Right cardiac atrium (tissue), 5 donors: Measurements from ENCODE around the gene RSRC1. TPM values are rescaled to one million over a fixed set of nuclear protein-coding genes. Genes with fewer than 3 reads are reported as not detected.
A peak's percentile ranks its signal among the peaks of the same experiment; 100 is the strongest.
"Not testable (repeated sequence)": the region's sequence is repeated elsewhere in the genome, so short reads cannot be mapped to it uniquely, and the experiment has no call there.

Experiments used
- ATAC-seq, 2 donors: fragments of 200-7000 bp; cut with Tn5 transposase; one replicate each; pipeline versions ENCODE4 v1.8.0 to v1.9.1; 2020; ENCODE audit warnings: moderate library complexity in 2 of 2, mild to moderate bottlenecking in 1 of 2
- DNase-seq, 3 donors: peaks; one replicate each; pipeline ENCODE4 v3.0.0-alpha.2; 2020
- H3K27ac ChIP-seq: one replicate; pipeline ENCODE4 v1.5.1; 2013; ENCODE audit warnings: mild to moderate bottlenecking, low read length, control low read depth, moderate library complexity
- H3K27me3 ChIP-seq: one replicate; pipeline ENCODE4 v1.6.1; 2013; ENCODE audit not compliant: control insufficient read depth, insufficient read depth
- H3K4me1 ChIP-seq: one replicate; pipeline ENCODE4 v1.6.1; 2013; ENCODE audit warnings: low read length; ENCODE audit not compliant: control insufficient read depth, insufficient read depth
- H3K4me3 ChIP-seq: one replicate; pipeline ENCODE4 v1.5.1; 2013; ENCODE audit warnings: low read length, control low read depth
- H3K9me3 ChIP-seq: one replicate; pipeline ENCODE4 v1.6.1; 2013; ENCODE audit warnings: low read length; ENCODE audit not compliant: control insufficient read depth
- WGBS: extraction: QIAGEN DNeasy Blood & Tissue Kit; methylation state at CpG from one replicate; pipeline ENCODE4 v1.1.7; 2013; 5-methylcytosine and 5-hydroxymethylcytosine counted together
- intact Hi-C, 4 donors: fragments of 100-400 bp; cut with DNase I; formaldehyde crosslinking; loops; one replicate each; pipeline versions ENCODE4 v1.11.0 to v1.14.0; 2022 to 2023
- polyA plus RNA-seq: library from polyadenylated mRNA; stranded (reverse); fragments of 200-250 nt; gene quantifications from one replicate; pipeline ENCODE4 v1.2.3, GENCODE V29; 2013
- total RNA-seq, 4 donors: library from RNA; stranded (reverse); fragmentation: NEBNext Ultra II Directional; extraction: Animal tissue kit (Norgen Biotek cat#: 25700); gene quantifications; one replicate each; pipeline ENCODE4 v1.2.1, GENCODE V29; 2021
- donor health status: healthy with polysubstance abuse.
- donor health status: DM: no; HTN: yes; CAD: no.
- donor health status: DM: no; HTN: no; CAD: no.
- donor health status: DM: no; HTN: yes; CAD: no; lungs with severe emphysema.
- donor health status: DM: yes; HTN: yes; CAD: no.

Gene RSRC1
- total and polyA plus RNA-seq, 5 donors = 23.0 to 31.0 (median 28.2) TPM

GRCh38 chr3:158333736-158334135, 223.8 kb downstream of the RSRC1 start:
- whole genome bisulfite sequencing = 82% methylated on average over 1 of the region's 1 CpG
- DNase-seq (no peak), ATAC-seq (no peak)
- Histone ChIP-seq H3K4me1 (no peaks in the 10 kb centered on the region), H3K27ac (no peak overlapping the region), H3K9me3 (no peaks in the 10 kb centered on the region), H3K4me3 (no peak overlapping the region), H3K27me3 (no peaks in the 10 kb centered on the region)
- intact Hi-C loops = no loop called here

GRCh38 chr3:158337110-158337509, 227.2 kb downstream of the RSRC1 start:
- WGBS = 80% methylated on average over 7 of the region's 7 CpGs
- Histone ChIP-seq H3K4me3 (no peak overlapping the region), H3K27ac (no peak overlapping the region), H3K4me1 (no peaks in the 10 kb centered on the region), H3K9me3 (no peaks in the 10 kb centered on the region), H3K27me3 (no peaks in the 10 kb centered on the region)
- DNase-seq (no peak), ATAC-seq (no peak)
- intact Hi-C loops = no loop called here

GRCh38 chr3:158339638-158340037, 229.7 kb downstream of the RSRC1 start:
- ATAC-seq (no peak), DNase-seq (no peak)
- no peak overlapping the region for H3K4me3 ChIP-seq
- intact Hi-C loops = no loop called here
- H3K9me3 ChIP-seq = no peaks in the 10 kb centered on the region
- no peaks in the 10 kb centered on the region for H3K4me1 ChIP-seq
- H3K27ac ChIP-seq = no peak overlapping the region
- no peaks in the 10 kb centered on the region for H3K27me3 ChIP-seq

DNA sequence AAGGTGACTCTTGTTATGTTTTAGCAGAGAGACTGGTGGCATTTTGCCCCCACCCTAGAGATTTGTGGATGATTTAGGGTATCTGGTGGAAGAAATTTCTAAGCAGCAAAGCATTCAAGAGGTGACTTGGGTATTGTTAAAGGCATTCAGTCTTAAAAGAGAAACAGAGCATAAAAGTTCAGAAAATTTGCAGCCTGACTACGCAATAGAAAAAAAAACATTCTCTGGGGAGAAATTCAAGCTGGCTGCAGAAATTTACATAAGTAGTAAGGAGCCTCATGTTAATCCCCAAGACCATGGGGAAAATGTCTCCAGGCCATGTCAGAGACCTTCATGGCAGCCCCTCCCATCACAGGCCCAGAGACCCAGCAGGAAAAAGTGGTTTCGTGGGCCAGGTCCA, 231.1 kb downstream of the RSRC1 start:
- ATAC-seq, intact Hi-C loops, H3K4me1 ChIP-seq, H3K9me3 ChIP-seq, H3K27me3 ChIP-seq, DNase-seq, H3K4me3 ChIP-seq, H3K27ac ChIP-seq: not testable (repeated sequence)
- 96% methylated on average over 2 of the region's 2 CpGs for WGBS

DNA sequence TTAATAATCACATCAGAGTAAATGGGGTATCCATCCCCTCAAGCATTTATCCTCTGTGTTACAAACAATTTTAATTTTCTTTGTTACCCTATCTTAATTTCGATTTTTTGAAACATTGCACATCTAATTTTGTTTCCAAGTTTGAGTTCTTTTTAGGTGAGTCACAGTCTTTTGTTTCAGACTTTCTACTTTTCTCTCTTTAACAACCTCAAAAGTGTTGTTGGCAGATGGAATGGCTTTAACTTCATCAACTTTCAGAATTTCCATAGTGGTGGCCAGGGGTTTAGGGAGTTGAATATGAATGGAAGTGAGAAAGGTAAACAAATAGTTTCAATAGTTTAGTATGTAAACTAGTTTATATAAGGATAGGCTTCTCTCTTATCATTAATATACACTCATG, 238.1 kb downstream of the RSRC1 start:
- Histone ChIP-seq H3K4me1 (no peaks in the 10 kb centered on the region), H3K27me3 (no peaks in the 10 kb centered on the region), H3K9me3 (no peaks in the 10 kb centered on the region), H3K27ac (no peak overlapping the region), H3K4me3 (no peak overlapping the region)
- WGBS = 79% methylated on average over 1 of the region's 1 CpG
- intact Hi-C loops = no loop called here
- ATAC-seq (no peak), DNase-seq (no peak)

DNA sequence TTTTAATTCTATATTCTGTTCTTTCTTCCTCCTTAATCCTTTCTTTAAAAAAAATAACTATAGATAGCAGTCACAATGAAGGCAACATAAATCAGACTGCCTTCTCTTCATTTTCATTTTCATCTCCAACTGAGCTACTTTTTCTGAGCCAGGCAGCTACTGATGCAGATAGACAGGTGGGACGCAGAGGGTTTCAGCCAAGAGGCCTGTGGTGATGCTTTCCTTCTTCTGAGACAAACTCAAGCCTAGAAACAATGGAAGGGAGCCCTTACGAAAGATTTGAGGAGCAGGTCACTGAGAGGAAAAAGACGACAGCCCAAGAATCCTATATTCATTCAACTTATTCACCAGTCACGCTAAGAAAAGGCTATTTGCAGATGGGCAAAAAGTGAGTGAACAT, 241.1 kb downstream of the RSRC1 start:
- H3K4me1 ChIP-seq = no peaks in the 10 kb centered on the region
- no peak for ATAC-seq
- intact Hi-C loops = no loop called here
- H3K9me3 ChIP-seq = no peaks in the 10 kb centered on the region
- no peak for DNase-seq
- H3K27me3 ChIP-seq = no peaks in the 10 kb centered on the region
- 98% methylated on average over 4 of the region's 4 CpGs for WGBS
- H3K27ac ChIP-seq = no peak overlapping the region
- H3K4me3 ChIP-seq = no peak overlapping the region

- no peak for ATAC-seq
- no peaks in the 10 kb centered on the region for H3K27me3 ChIP-seq
Observed at GRCh38 chr3:158352551-158352950, 242.7 kb downstream of the RSRC1 start.

GRCh38 chr3:158354713-158355112, 244.8 kb downstream of the RSRC1 start:
- 95% methylated on average over 2 of the region's 2 CpGs for WGBS
- no peak for DNase-seq
- Histone ChIP-seq H3K4me3 (no peak overlapping the region), H3K4me1 (no peaks in the 10 kb centered on the region), H3K27me3 (no peaks in the 10 kb centered on the region), H3K9me3 (no peaks in the 10 kb centered on the region), H3K27ac (no peak overlapping the region)
- ATAC-seq = no peak
- intact Hi-C loops = no loop called here

More at GRCh38 chr3:158352551-158352950, 242.7 kb downstream of the RSRC1 start:
- WGBS = 91% methylated on average over 4 of the region's 4 CpGs
- Histone ChIP-seq H3K27ac (no peak overlapping the region), H3K4me1 (no peaks in the 10 kb centered on the region), H3K4me3 (no peak overlapping the region), H3K9me3 (no peaks in the 10 kb centered on the region)
- intact Hi-C loops = no loop called here
- no peak for DNase-seq

DNA sequence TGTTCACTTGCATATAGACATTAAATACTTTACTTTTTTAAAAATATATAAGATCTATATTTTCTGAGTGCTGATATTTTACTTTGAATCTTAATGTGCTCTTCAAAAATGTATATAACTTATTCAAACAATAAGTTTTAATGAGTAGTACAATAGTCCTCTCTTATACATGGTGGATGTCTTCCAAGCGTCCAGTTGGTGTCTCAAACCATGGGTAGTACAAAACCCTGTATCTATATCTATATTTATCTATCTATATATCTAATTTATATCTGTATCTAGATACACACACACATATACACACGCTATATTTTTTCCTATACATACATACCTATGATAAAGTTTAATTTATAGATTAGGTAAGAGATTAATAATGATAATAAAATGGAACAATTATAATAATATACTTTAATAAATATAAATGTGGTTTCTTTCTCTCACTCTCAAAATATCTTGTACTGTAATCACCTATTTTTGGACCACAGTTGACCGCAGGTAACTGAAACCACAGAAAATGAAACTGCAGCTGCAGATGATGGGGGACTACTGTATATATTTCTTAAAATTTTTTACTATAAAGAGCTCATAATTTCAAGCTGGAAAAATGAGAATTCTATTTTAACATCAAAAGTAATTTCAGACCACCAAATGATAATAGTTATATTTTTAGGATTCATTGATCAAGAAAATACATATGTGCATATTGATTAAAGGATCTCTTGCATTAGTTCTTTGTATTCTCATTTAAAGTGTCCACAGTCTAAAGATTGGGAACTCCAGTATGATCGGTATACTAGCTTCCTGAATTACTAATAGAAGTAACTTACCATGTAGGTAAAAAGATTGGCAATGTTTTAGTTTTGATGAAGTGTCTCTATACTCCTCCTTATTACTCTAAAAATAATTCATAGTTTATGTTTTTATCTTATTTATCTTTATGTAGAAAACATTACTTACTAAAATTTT, 246.0 kb downstream of the RSRC1 start:
- intact Hi-C loops = no loop called here
- H3K4me3 ChIP-seq = no peak overlapping the region
- no peak overlapping the region for H3K27ac ChIP-seq
- ATAC-seq = no peak
- 96% methylated on average over 4 of the region's 4 CpGs for WGBS
- no peaks in the 10 kb centered on the region for H3K27me3 ChIP-seq
- H3K9me3 ChIP-seq = no peaks in the 10 kb centered on the region
- no peak for DNase-seq
- no peaks in the 10 kb centered on the region for H3K4me1 ChIP-seq

DNA sequence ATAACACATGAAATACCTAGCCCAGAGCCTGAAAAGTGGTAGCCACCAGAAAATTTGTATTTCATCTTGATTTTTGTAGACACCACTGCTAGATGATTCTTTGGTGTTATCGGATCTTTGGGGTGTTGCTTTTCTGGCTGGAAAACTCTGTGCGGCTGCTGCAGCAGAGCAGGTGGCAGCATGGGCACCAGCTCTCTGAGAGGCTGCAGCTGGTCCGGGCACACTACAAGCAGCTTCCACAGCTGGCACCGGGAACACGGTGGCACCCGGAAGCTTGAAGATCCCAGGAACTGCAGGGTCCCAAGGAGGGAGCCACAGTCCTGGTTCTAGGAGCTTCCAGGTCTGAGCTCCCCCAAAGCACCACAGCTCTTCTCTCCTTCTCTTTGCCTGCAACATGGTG, 249.4 kb downstream of the RSRC1 start:
- Histone ChIP-seq H3K27me3 (no peaks in the 10 kb centered on the region), H3K9me3 (no peaks in the 10 kb centered on the region), H3K4me1 (no peaks in the 10 kb centered on the region), H3K4me3 (no peak overlapping the region), H3K27ac (no peak overlapping the region)
- DNase-seq = no peak
- 88% methylated on average over 6 of the region's 6 CpGs for WGBS
- intact Hi-C loops = no loop called here
- ATAC-seq = no peak

GRCh38 chr3:158360756-158361448, 251.0 kb downstream of the RSRC1 start:
- peak in 1 of 2 donors; percentile 19 for ATAC-seq
- H3K9me3 ChIP-seq = no peaks in the 10 kb centered on the region
- H3K27ac ChIP-seq = no peak overlapping the region
- H3K4me3 ChIP-seq = no peak overlapping the region
- intact Hi-C loops = no loop called here
- peak in 1 of 3 donors; percentile 44 for DNase-seq
- 95% methylated on average over 11 of the region's 11 CpGs for WGBS
- H3K27me3 ChIP-seq = no peaks in the 10 kb centered on the region
- no peaks in the 10 kb centered on the region for H3K4me1 ChIP-seq
